Activated CD4-positive, CD25-positive, alpha-beta regulatory T cell (primary cell): ENCODE results near the gene TSC22D2.
"Not testable (repeated sequence)": the region's sequence is repeated elsewhere in the genome, so short reads cannot be mapped to it uniquely, and the experiment has no call there.

Experiments used
- DNase-seq, 4 experiments: peaks; one replicate each; lab custom pipeline; 2025; lab: John Stamatoyannopoulos, UW

The TSC22D2 gene

GRCh38 chr3:150484410-150484809, 76.3 kb downstream of the TSC22D2 start:
- no peak for DNase-seq

- DNase-seq, result no peak
Observed at GRCh38 chr3:150488867-150489266, 80.8 kb downstream of the TSC22D2 start.

GRCh38 chr3:150490277-150490986, 82.3 kb downstream of the TSC22D2 start:
- DNase-seq, result no peak

GRCh38 chr3:150494411-150494977, 86.4 kb downstream of the TSC22D2 start:
- no peak for DNase-seq

GRCh38 chr3:150495149-150495548, 87.1 kb downstream of the TSC22D2 start:
- DNase-seq, result no peak

- DNase-seq, result no peak
Observed at GRCh38 chr3:150495563-150496168, 87.6 kb downstream of the TSC22D2 start.

GRCh38 chr3:150497956-150498355, 89.9 kb downstream of the TSC22D2 start:
- DNase-seq, result no peak

GRCh38 chr3:150500960-150501359, 92.9 kb downstream of the TSC22D2 start:
- DNase-seq, result not testable (repeated sequence)

GRCh38 chr3:150503402-150504099, 95.5 kb downstream of the TSC22D2 start:
- DNase-seq, result no peak

GRCh38 chr3:150504483-150504882, 96.4 kb downstream of the TSC22D2 start:
- DNase-seq, result no peak

- no peak for DNase-seq
Observed at GRCh38 chr3:150508401-150508800, 100.3 kb downstream of the TSC22D2 start.

GRCh38 chr3:150509780-150510179, 101.7 kb downstream of the TSC22D2 start:
- DNase-seq, result no peak

- no peak for DNase-seq
Observed at GRCh38 chr3:150511122-150511821, 103.2 kb downstream of the TSC22D2 start.

- DNase-seq, result no peak
Observed at GRCh38 chr3:150515210-150515609, 107.1 kb downstream of the TSC22D2 start.
